Activated CD8-positive, alpha-beta T cell treated with anti-CD3 and anti-CD28 coated beads for 36 hours (primary cell): Measurements from ENCODE around the gene RMRP. TPM values are rescaled to one million over a fixed set of nuclear protein-coding genes. Genes with fewer than 3 reads are reported as not detected.
A peak's percentile ranks its signal among the peaks of the same experiment; 100 is the strongest.

Source experiments
- ATAC-seq: fragments of 200-7000 bp; cut with Tn5 transposase; one replicate; pipeline ENCODE4 v1.10.0; 2021; ENCODE audit warnings: mild to moderate bottlenecking, moderate library complexity
- CTCF ChIA-PET: fragments of 350-600 bp; sonication (Branson Sonifier 250); formaldehyde crosslinking; loops from one replicate; lab custom pipeline; 2021; ENCODE audit warnings: antibody characterized with exemption; lab: Charles Lee
- POLR2A ChIA-PET: fragments of 350-600 bp; sonication (Branson Sonifier 250); formaldehyde crosslinking; loops from one replicate; lab custom pipeline; 2021; ENCODE audit warnings: antibody characterized with exemption; lab: Charles Lee
- DNase-seq: peaks from one replicate; pipeline ENCODE4 v3.0.0-alpha.2; 2020
- H3K27ac Mint-ChIP-seq: one replicate; pipeline ENCODE4 v1.8.0; 2021; ENCODE audit warnings: mild to moderate bottlenecking, mixed read lengths
- H3K27me3 Mint-ChIP-seq: one replicate; pipeline ENCODE4 v1.8.0; 2021; ENCODE audit warnings: mixed read lengths
- H3K36me3 Mint-ChIP-seq: one replicate; pipeline ENCODE4 v1.8.0; 2021; ENCODE audit warnings: low read depth, mixed read lengths
- H3K4me1 Mint-ChIP-seq: one replicate; pipeline ENCODE4 v1.8.0; 2021; ENCODE audit warnings: low read depth, mixed read lengths
- H3K4me3 Mint-ChIP-seq: one replicate; pipeline ENCODE4 v1.8.0; 2021; ENCODE audit warnings: mild to moderate bottlenecking, moderate library complexity, mixed read lengths
- H3K9me3 Mint-ChIP-seq: one replicate; pipeline ENCODE4 v1.8.0; 2021; ENCODE audit warnings: mixed read lengths
- intact Hi-C: fragments of 100-400 bp; cut with micrococcal nuclease; formaldehyde crosslinking; loops from one replicate; pipeline ENCODE4 v1.10.0; 2022
- total RNA-seq, 2 experiments: library from RNA; stranded (reverse); gene quantifications; one replicate each; pipeline ENCODE4 v1.2.3, GENCODE V29; 2021
- TF ChIP-seq, protein P1 (sequence below): fragments of 200-600 bp; IDR thresholded peaks from one replicate; pipeline ENCODE4 v1.8.0; 2022; ENCODE audit warnings: antibody characterized with exemption, mild to moderate bottlenecking

RMRP gene
- total RNA-seq, 2 experiments from 2014 or later = 13,164 to 13,311 TPM

DNA sequence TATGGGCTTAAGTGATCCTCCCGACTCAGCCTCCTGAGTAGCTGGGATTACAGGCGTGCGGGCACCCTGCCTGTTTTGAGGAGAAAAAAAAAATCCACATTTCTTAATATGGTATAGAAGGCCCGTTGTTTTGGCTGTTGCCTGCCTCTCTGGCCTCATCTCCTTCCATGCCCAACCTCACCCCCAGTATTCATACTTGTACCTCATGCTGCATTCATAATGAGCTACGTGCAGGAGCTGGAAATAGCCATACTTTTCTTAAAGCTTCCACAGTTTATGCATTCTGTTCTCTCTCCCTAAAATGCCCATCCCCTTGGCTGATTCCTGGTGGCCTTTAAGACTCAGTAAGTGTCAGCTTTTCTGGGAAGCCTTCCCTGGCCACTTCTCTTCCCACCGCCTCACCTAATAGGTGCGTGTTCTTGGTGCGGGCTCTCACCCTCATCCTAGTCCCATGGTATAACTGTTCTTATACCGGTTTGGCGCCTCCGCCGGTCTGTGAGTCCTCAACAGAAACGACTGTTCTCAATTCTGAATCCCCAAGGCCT, 34.0 kb upstream of the RMRP start:
- intact Hi-C loops = no loop called here

DNA sequence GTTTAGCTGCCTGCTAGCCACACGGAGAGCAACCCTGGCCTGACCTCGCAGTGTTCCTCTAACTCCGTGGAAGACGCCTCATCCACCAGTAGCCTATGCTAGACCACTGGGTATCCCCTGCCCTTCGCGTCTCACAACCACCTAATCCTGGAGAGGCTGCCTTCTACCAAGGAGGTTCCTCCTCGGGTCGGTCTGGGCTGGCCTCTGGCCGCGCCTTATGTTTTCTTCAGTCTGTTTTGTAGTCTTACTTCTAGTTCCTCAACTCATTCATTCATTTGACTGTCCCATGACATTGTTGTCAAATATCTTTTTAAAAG, 33.5 kb upstream of the RMRP start:
- ChIA-PET CTCF (interaction anchor here (0.9 to 12.7 kb wide), 10 partner anchors 8 to 88 kb away, joined by 3 to 313 read pairs (median 4); partner anchors contain the start of genes ARHGEF39, CA9, CCDC107 and CREB3), POLR2A (interaction anchor here (0.8 to 3.0 kb wide), 11 partner anchors 14 to 74 kb away, joined by 3 to 12 read pairs (median 4); partner anchors contain the start of genes ARHGEF39, CCDC107, RMRP and TLN1)
- no peaks in the 10 kb centered on the region for H3K27me3 Mint-ChIP-seq
- peak overlapping the region; percentile 42 for H3K27ac Mint-ChIP-seq
- H3K4me1 Mint-ChIP-seq = peaks cover 18% of the 10 kb centered on the region
- H3K4me3 Mint-ChIP-seq = peak overlapping the region; percentile 72
- DNase-seq (no peak), ATAC-seq (no peak)
- no peaks in the 10 kb centered on the region for H3K9me3 Mint-ChIP-seq
- intact Hi-C loops = no loop called here
- TF ChIP-seq, protein P1, sequence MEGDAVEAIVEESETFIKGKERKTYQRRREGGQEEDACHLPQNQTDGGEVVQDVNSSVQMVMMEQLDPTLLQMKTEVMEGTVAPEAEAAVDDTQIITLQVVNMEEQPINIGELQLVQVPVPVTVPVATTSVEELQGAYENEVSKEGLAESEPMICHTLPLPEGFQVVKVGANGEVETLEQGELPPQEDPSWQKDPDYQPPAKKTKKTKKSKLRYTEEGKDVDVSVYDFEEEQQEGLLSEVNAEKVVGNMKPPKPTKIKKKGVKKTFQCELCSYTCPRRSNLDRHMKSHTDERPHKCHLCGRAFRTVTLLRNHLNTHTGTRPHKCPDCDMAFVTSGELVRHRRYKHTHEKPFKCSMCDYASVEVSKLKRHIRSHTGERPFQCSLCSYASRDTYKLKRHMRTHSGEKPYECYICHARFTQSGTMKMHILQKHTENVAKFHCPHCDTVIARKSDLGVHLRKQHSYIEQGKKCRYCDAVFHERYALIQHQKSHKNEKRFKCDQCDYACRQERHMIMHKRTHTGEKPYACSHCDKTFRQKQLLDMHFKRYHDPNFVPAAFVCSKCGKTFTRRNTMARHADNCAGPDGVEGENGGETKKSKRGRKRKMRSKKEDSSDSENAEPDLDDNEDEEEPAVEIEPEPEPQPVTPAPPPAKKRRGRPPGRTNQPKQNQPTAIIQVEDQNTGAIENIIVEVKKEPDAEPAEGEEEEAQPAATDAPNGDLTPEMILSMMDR = no peak
- H3K36me3 Mint-ChIP-seq = no peaks in the 10 kb centered on the region

More for the DNA sequence above, 34.0 kb upstream of the RMRP start:
- ATAC-seq = no peak
- Mint-ChIP-seq H3K4me1 (peaks cover 18% of the 10 kb centered on the region), H3K27ac (no peak overlapping the region), H3K27me3 (no peaks in the 10 kb centered on the region), H3K4me3 (peak overlapping the region; percentile 72), H3K36me3 (peaks cover 4% of the 10 kb centered on the region), H3K9me3 (no peaks in the 10 kb centered on the region)
- ChIA-PET CTCF (interaction anchor here (0.9 to 12.7 kb wide), 8 partner anchors 13 to 80 kb away, joined by 3 to 313 read pairs (median 4); partner anchors contain the start of genes ARHGEF39, CA9, CCDC107 and CREB3), POLR2A (interaction anchor here (0.8 to 3.0 kb wide), 12 partner anchors 8 to 75 kb away, joined by 3 to 12 read pairs (median 4); partner anchors contain the start of genes ARHGEF39, CCDC107, RMRP and TLN1)
- TF ChIP-seq, protein P1 = no peak
- no peak for DNase-seq

DNA sequence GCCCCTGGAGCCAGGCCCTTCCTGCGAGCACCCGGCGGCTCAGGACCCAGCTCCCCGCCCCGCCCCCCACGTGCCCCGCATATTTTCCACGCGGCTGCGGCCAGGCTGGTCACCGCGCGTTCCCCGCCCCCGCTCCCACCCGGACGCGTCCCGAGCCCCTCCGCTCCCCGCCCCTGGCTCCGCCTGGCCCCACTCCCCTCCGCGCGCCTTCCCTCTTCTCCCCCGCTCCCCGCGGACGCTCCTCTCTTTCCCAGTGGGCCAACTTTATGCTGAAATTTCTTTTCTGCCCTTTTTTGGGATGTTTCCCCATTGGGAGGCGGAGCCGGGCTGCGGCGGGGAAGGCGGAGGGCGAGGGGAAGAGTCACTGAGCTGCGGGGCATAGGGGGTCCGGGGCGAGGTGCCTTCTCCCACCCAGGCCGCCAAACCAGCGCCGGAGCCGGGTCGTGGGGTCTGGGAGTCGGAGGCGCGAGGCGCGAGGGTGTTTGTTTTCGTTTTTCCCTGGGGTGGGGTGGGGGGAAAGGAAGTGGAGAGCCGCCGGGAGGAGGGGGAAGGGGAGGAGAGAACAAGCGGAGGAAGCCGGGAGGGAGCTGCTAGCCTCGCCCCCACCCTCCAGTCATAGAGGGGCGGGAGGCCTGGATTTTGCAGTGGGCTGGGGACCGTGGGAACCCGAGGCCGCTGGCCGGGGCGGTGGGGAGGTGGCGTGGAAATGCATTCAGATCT, 33.0 kb upstream of the RMRP start:
- DNase-seq = peak; percentile 47
- H3K27me3 Mint-ChIP-seq = no peaks in the 10 kb centered on the region

DNA sequence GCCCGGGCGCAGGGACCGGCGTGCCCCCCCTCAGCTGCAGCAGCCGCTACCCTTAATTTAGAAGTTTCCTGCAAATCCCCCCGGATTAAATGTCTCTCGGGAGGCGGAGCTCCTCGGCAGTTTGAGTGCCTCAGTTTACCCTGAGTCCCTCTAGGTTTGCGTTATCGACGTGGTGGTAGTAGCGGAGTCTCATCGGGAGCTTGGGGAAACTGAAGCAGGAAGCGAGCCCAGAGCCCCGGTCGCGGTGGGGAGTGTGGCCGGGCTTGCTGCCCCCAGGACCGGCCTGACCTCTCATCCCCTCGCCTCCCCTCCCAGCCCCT, 32.4 kb upstream of the RMRP start:
- peaks cover 18% of the 10 kb centered on the region for H3K4me1 Mint-ChIP-seq
- POLR2A ChIA-PET = interaction anchor here (0.6 to 3.0 kb wide), 3 partner anchors 26 to 71 kb away, joined by 3 to 12 read pairs (median 4); partner anchors contain the start of genes ARHGEF39, CCDC107 and RMRP
- H3K9me3 Mint-ChIP-seq = no peaks in the 10 kb centered on the region
- intact Hi-C loops = no loop called here
- H3K27me3 Mint-ChIP-seq = no peaks in the 10 kb centered on the region
- DNase-seq (no peak), ATAC-seq (no peak)
- H3K36me3 Mint-ChIP-seq = no peaks in the 10 kb centered on the region
- peak overlapping the region; percentile 72 for H3K4me3 Mint-ChIP-seq
- CTCF ChIA-PET = interaction anchor here (1.0 to 12.7 kb wide), 7 partner anchors 9 to 87 kb away, joined by 3 to 313 read pairs (median 4); partner anchors contain the start of genes ARHGEF39, CA9, CCDC107 and CREB3
- H3K27ac Mint-ChIP-seq = no peak overlapping the region
- TF ChIP-seq, protein P1 = no peak

More for the DNA sequence above, 33.0 kb upstream of the RMRP start:
- ChIA-PET POLR2A (interaction anchor here (0.8 to 3.0 kb wide), 8 partner anchors 13 to 71 kb away, joined by 3 to 12 read pairs (median 4); partner anchors contain the start of genes ARHGEF39, CCDC107, RMRP and TLN1), CTCF (interaction anchor here (1.0 to 12.7 kb wide), 9 partner anchors 8 to 87 kb away, joined by 3 to 313 read pairs (median 4); partner anchors contain the start of genes ARHGEF39, CA9, CCDC107 and CREB3)
- TF ChIP-seq, protein P1 = no peak
- no peaks in the 10 kb centered on the region for H3K9me3 Mint-ChIP-seq
- intact Hi-C loops = no loop called here
- H3K27ac Mint-ChIP-seq = peak overlapping the region; percentile 42
- H3K4me1 Mint-ChIP-seq = peaks cover 18% of the 10 kb centered on the region
- peak; percentile 22 for ATAC-seq
- H3K4me3 Mint-ChIP-seq = peak overlapping the region; percentile 72
- H3K36me3 Mint-ChIP-seq = no peaks in the 10 kb centered on the region
